HG03558 (cell line): ENCODE results near the gene CHRM5.
"Not testable (repeated sequence)": the region's sequence is repeated elsewhere in the genome, so short reads cannot be mapped to it uniquely, and the experiment has no call there.

Experiments used
- ATAC-seq: cut with Tn5 transposase; IDR thresholded peaks from one replicate; pipeline ENCODE4 v1.9.1; 2021; ENCODE audit warnings: moderate number of reproducible peaks; ENCODE audit not compliant: unreplicated experiment; ENCODE audit errors: extremely low read depth

Gene CHRM5

GRCh38 chr15:33985751-33986150 lies 17.5 kb downstream of the CHRM5 start:
- ATAC-seq, result no peak

GRCh38 chr15:33987444-33987843 lies 19.1 kb downstream of the CHRM5 start:
- no peak for ATAC-seq

GRCh38 chr15:33988384-33988783 lies 20.1 kb downstream of the CHRM5 start:
- ATAC-seq, result no peak

GRCh38 chr15:33994005-33994615 lies 25.8 kb downstream of the CHRM5 start:
- no peak for ATAC-seq

- ATAC-seq, result not testable (repeated sequence)
These were observed 27.4 kb downstream of the CHRM5 start for GRCh38 chr15:33995666-33996065.

GRCh38 chr15:34001536-34001935 lies 33.2 kb downstream of the CHRM5 start:
- no peak for ATAC-seq

- ATAC-seq, result no peak
These were observed 38.1 kb downstream of the CHRM5 start for GRCh38 chr15:34006381-34006780.

- no peak for ATAC-seq
These were observed 41.4 kb downstream of the CHRM5 start for GRCh38 chr15:34009656-34010055.

GRCh38 chr15:34010921-34011320 lies 42.6 kb downstream of the CHRM5 start:
- ATAC-seq, result no peak

- ATAC-seq, result no peak
These were observed 43.2 kb downstream of the CHRM5 start for GRCh38 chr15:34011481-34011880.

GRCh38 chr15:34012461-34013028 lies 44.2 kb downstream of the CHRM5 start:
- ATAC-seq, result no peak

- ATAC-seq, result no peak
These were observed 45.4 kb downstream of the CHRM5 start for GRCh38 chr15:34013746-34014145.

- ATAC-seq, result no peak
These were observed 46.3 kb downstream of the CHRM5 start for GRCh38 chr15:34014556-34014955.

- no peak for ATAC-seq
These were observed 49.8 kb downstream of the CHRM5 start for GRCh38 chr15:34018021-34018645.

- ATAC-seq, result not testable (repeated sequence)
These were observed 50.4 kb downstream of the CHRM5 start for GRCh38 chr15:34018738-34019137.

- no peak for ATAC-seq
These were observed 51.2 kb downstream of the CHRM5 start for GRCh38 chr15:34019369-34019990.

GRCh38 chr15:34023907-34024306 lies 55.6 kb downstream of the CHRM5 start:
- ATAC-seq, result no peak

- ATAC-seq, result no peak
These were observed 57.0 kb downstream of the CHRM5 start for GRCh38 chr15:34025252-34025651.

- ATAC-seq, result no peak
These were observed 59.3 kb downstream of the CHRM5 start for GRCh38 chr15:34027606-34028005.

GRCh38 chr15:34031987-34032760 lies 63.9 kb downstream of the CHRM5 start:
- no peak for ATAC-seq
